Activated T-helper 1 cell treated with Interleukin-2 at 50 U/mL for 16 hours (primary cell): ENCODE measurements around the gene SPATA16.
"Not testable (repeated sequence)": the region's sequence is repeated elsewhere in the genome, so short reads cannot be mapped to it uniquely, and the experiment has no call there.

Experiments
- DNase-seq: peaks from one replicate; pipeline ENCODE4 v3.0.0-alpha.2; 2020; ENCODE audit warnings: low read depth

Gene SPATA16

DNA sequence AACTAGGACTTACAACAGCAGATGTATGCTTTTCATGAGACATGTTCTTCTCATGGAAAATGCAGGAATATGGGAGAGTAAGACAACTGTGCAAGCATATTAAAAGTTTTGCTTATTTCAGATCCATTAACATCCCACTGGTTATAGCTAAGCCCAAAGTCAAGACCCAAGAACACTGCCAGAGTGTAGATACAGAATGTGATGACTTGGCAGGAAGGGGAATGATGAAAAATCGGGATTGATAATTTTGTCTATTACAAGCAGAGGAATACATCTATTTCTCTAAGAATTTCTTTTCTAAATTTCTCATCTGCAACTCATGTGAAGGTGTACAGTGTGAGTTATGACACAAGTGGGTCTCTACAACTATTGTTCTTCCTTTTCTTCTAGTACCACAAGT, 76.4 kb downstream of the SPATA16 start:
- no peak for DNase-seq

- DNase-seq: no peak
These were observed 82.8 kb downstream of the SPATA16 start for GRCh38 chr3:173058229-173058628.

GRCh38 chr3:173055228-173055933, 85.7 kb downstream of the SPATA16 start:
- no peak for DNase-seq

- DNase-seq: no peak
These were observed 91.7 kb downstream of the SPATA16 start for GRCh38 chr3:173049360-173049759.

GRCh38 chr3:173045770-173046382, 95.2 kb downstream of the SPATA16 start:
- DNase-seq: no peak

GRCh38 chr3:173044998-173045397, 96.0 kb downstream of the SPATA16 start:
- no peak for DNase-seq

DNA sequence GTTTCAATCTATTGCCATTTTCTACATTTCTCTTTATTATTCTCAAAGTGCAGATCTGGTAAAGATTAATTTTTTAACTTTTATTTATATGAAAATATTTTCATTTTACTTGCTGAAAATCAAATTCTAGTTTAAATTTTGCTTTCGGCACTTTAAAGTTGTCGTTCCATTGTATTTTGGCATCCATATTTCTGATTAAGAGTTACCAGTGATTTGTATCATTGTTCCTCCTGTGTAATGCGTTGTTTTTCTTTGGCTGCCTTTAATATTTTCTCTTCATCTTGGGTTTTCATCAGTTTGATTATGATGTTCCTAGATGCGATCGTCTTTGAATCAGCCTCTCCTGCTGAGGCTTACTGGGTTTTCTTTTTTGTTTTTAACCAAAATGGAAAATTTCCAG, 97.3 kb downstream of the SPATA16 start:
- no peak for DNase-seq

DNA sequence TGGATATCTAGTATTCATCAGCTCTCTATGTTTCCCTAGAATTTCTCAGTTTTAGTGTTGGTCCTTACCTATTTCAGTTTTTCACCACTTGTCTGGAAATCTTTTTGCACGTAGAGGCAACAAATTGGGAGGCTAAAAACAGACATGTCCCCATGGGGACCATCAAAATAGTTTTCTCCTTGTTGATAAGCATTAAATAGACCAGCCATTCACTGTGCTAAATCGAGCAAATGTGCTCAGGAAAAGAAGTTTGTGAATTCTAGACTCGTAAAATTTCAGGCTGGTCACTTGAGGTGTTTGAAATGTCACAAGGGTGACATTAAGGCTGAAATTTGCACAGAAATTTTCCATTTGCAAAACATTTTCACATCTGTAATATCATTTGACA, 102.6 kb downstream of the SPATA16 start:
- DNase-seq: no peak

DNA sequence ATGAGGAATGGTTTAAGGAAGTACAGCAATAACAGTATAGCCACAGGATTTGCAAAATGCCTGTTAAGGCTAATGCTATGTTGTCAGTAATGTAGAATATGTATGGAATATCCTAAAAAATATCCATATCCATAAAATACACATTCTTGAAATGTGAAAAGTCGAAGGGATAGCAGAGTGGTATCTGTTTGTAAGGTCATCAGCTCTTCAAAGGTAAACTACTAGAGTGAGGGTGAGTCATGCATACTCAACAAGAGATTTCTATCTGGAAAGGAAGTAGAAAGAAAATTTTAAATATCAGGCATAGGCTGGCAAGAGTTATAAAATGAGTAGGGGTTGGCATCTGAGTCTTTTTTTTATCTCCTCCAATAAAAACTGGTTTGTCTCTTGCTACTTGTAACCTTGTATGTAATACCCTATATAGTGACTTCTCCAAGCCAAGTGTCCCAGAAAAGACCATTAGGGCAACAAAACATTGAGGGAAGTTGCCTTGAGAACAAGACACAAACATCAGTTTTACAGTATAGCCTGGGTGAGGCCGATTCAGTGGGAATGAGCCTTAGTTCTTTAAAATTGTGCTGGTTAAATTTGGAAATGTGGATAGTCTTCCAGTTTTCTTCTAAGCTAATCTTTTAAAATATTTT, 103.1 kb downstream of the SPATA16 start:
- DNase-seq: no peak

DNA sequence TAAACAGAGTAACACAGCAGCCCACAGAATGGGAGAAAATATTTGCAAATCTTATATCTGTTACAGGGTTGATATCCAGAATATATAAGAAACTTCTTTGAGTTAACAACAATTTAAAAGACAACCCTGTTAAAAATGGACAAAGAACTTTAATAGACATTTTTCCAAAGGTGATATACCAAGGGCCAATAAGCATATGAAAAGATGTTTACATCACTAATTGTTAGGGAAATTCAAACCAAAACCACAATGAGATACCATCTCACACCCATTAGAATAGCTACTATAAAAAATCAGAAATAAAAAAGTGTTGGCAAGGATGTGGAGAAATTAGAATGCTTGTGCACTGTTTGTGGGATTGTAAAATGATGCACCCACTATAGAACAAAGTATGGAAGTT, 110.8 kb downstream of the SPATA16 start:
- no peak for DNase-seq

DNA sequence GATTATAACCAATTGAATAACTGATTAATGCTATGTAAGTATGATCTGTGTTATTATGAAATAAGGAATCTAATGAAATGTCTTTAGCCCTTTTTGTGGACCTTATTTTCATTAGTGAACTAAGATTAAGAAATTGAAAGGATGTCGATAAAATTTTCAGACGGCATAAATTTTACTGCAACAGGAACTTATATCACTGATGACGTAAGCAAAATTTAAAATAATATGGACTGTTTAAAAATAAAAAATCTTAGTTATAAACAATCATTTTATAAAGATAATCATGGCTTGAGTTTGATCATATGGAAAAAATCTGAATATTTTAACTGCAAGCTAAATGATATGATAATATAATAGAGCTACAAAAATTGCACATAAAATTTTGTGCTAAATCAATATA, 112.7 kb downstream of the SPATA16 start:
- DNase-seq: no peak

DNA sequence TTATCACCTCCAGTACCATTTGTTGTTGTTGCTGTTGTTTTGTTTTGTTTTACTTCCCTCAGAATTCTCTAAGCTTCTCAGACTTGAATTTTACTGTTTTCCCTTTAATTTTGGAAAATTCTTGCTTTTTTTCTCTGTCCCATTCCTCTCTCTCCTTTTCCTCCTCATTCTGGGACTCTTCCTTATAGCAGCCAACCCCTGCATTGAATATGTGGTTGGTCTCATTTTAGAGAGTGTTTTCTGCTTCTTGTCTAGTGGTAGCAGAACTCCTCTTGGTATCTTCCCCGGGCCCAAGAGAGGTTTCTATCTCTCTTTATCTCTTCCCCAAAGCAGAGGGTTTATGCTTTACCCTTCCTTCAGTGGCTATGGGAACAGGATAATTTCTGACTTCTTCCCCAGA, 113.6 kb downstream of the SPATA16 start:
- DNase-seq: no peak

GRCh38 chr3:173025941-173026340, 115.1 kb downstream of the SPATA16 start:
- no peak for DNase-seq

DNA sequence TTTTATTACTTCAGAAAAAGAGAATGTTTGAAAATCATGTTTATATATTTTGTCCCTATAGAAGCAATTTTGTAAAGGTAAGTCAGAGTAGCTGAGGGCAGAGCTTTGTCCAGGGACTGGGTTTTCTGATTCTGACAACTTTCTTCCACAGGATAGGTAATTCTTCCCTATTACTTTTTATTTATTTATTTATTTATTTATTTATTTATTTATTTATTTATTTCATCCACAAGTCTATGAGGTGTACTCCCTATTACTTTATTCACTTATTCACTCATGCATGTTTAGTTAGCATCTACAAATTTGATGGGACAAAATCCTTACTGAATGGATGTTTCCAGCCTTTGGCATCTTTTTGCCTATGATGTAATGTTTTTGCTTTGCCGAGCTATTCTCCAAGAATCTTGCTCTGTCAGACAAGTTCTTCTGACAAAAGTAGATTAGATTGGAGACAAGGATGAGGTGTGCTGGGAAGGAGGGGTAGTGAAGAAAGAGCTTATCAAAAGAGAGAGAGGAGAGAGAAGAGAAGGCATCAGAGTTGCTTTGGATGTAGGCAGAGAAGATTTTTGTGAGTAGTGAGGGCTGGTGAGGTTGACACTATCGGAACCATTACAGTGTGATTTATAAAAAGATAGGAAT, 119.4 kb downstream of the SPATA16 start:
- DNase-seq: no peak

- DNase-seq: not testable (repeated sequence)
These were observed 120.9 kb downstream of the SPATA16 start for GRCh38 chr3:173020128-173020527.

GRCh38 chr3:173019378-173019777, 121.7 kb downstream of the SPATA16 start:
- DNase-seq: no peak

DNA sequence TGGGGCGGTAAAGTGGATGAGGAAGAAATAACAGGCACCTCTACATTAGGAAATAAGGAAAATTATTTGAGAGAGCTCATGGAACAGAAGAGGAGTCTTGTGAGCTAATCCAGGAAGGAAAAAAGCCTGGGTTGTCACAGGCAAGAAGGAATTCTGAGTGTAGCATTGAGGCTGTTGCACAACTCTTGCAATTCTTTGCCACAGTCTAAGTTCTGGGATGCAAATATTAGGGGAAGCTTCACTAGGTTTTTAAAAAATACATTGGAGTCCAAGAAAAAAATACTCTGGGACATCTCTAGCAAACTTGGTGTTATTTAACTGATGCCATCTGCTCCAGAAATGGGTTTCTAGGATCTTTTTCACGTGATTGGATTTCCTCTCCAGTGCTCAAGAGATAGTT, 122.3 kb downstream of the SPATA16 start:
- DNase-seq: no peak

DNA sequence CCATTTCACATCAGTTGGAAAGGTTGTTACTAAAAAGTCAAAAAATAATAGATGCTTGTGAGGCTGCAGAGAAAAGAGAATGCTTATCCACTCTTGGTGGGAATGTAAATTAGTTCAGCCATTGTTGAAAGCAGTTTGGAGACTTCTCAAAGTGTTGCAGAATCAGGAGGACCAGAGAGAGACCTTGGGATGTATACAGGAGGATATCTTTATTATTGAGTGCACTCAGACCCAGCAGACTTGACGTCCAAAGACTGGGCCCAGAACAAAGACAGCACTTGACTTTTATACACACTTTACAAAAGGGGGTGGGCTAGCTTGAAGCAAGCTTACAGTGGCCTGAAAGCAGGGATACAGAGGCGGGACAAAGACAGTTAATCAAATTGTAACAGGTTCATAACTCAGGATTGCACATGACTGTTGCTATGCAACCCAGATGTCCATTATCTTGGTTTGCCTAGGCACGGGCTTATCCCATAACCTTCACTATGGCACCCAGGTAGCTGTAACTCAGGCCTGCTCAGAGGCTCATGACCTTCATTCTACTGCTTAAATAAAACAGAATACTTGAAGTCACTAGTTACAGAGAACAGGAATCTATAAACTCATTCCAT, 127.7 kb downstream of the SPATA16 start:
- no peak for DNase-seq

DNA sequence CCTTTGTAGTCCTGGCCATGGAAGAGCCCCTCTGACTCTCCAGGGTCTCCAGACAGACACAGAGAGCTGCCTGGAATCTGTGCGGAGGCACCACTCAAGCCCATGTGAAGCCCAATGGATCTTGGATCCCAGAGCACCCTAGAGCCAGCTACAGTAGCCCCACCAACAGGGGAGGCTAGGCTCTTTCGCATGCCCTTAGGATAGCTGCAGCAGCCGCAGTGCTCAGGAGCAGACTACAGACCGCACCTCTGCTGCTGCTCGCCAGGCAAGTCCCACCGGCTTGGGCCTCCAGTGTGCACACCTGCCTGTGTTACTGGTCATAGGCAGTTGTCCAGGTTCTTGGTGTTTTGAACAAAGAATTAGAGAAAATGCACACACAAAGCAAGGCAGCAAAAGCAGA, 131.6 kb downstream of the SPATA16 start:
- DNase-seq: no peak

DNA sequence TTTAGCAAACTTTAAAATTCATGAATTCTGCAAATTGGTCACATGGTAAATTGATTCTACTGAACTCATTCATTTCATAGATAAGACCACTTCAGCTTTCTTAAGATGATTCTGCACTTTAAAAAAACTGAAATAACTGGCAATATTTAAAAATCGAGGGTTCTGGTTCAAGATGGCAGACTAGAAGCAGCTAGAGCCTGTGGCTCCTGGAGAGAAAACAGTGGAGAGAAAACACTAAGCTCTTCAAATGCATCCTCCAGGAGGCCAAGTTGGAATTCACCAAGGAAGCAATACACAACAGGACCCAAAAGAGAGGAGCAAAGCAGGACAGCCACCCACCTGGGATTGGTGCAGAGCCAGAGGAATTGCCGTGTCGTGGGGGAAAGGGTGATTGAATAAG, 132.1 kb downstream of the SPATA16 start:
- no peak for DNase-seq

DNA sequence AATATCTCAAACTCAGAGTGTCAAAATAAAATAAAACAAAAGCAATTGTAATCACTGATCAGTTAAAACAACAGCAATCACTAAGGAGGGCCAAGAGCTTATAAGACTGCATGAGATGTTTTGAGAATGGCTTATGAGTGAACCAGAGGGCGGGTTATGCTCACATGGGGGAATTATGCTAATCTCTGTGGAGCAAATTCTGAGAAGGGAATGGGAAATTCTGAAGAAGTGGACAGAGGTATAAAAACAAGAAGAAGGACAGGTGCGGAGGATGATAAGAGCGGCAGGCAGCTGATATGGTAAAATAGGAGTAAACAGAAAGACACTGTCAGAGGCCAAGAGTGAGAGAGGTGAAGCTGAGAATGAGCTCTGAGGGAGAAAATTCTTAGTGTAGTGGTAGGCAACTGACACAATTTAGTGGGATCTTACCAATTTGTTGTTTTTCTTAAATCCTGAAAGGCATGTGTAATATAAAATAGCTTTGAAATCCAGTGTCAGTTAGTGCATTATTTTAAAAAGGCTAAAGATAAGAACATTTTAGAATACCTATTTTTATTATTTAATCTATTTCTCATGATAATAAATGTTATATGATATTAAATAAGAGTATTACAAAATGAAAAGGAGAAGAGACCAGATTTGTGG, 133.8 kb downstream of the SPATA16 start:
- DNase-seq: no peak

GRCh38 chr3:173006006-173006405, 135.0 kb downstream of the SPATA16 start:
- no peak for DNase-seq
